ENCODE results near the gene MRPL22. TPM values are rescaled to one million over a fixed set of nuclear protein-coding genes. Genes with fewer than 3 reads are reported as not detected.

MRPL22 gene
- total and polyA plus RNA-seq, 2 of the 13 experiments (the other 11 are each of a cell fraction or from before 2014, with no cell fraction given) = 66.8 to 84.8 TPM

GRCh38 chr5:155008669-155009068, 67.8 kb downstream of the MRPL22 start (continued):
- no peak for TF ChIP-seq POGK (CRISPR knock-in tag; conservative IDR thresholded peaks at IDR 0.05)
- peak; percentile 30; the same call in 1 of the 2 replicates for TF ChIP-seq FOXK1 (CRISPR knock-in tag; IDR thresholded peaks at IDR 0.05; ENCODE audit: borderline replicate concordance, low read depth)
- no peak for TF ChIP-seq HNF1B (CRISPR knock-in tag; IDR thresholded peaks at IDR 0.05)
- TF ChIP-seq PRDM4 (CRISPR knock-in tag; IDR thresholded peaks at IDR 0.05; ENCODE audit: borderline replicate concordance) = no peak
- no peak for TF ChIP-seq ATF7-NPFF (CRISPR knock-in tag; IDR thresholded peaks at IDR 0.05; ENCODE audit: low read depth)
- no peak for TF ChIP-seq JDP2 (CRISPR knock-in tag; IDR thresholded peaks at IDR 0.05; ENCODE audit: borderline replicate concordance)
- TF ChIP-seq FOXA3 (CRISPR knock-in tag; IDR thresholded peaks at IDR 0.05) = peak; percentile 76
- 0 out of 2 replicates have a peak, but pooled peaks have one; percentile 38 for TF ChIP-seq ZNF335 (CRISPR knock-in tag; IDR thresholded peaks at IDR 0.05)
- TF ChIP-seq PRMT3 (CRISPR knock-in tag; IDR thresholded peaks at IDR 0.05; ENCODE audit: borderline replicate concordance, low read depth) = no peak
- TF ChIP-seq AFF4 (CRISPR knock-in tag; IDR thresholded peaks at IDR 0.05) = no peak
- peak; percentile 93 for TF ChIP-seq AHDC1 (CRISPR knock-in tag; IDR thresholded peaks at IDR 0.05; ENCODE audit: borderline replicate concordance)
- no peak for TF ChIP-seq BHLHE40 (IDR thresholded peaks at IDR 0.05; ENCODE audit: low read length)
